NOMO-1 treated with dmso at 0.1 percent for 144 hours (cell line): ENCODE measurements around the gene UHRF2.

Source experiments
- DNase-seq: peaks from one replicate; lab custom pipeline; 2025; ENCODE audit not compliant: unreplicated experiment; lab: John Stamatoyannopoulos, UW

UHRF2 gene

GRCh38 chr9:6553866-6554265 is 140.9 kb downstream of the UHRF2 start:
- no peak for DNase-seq
